Stimulated activated CD4-positive, alpha-beta T cell treated with anti-CD3 and anti-CD28 coated beads, TNF-alpha, amount 100 ng/mL, for 1 hour (primary cell): ENCODE results near the gene TPO.
"Not testable (repeated sequence)": the region's sequence is repeated elsewhere in the genome, so short reads cannot be mapped to it uniquely, and the experiment has no call there.

Experiments
- DNase-seq, 3 donors: peaks; one replicate each; pipeline ENCODE4 v3.0.0-alpha.2; 2020; ENCODE audit warnings: low read depth in 3 of 3, low spot score in 1 of 3

TPO gene

DNA sequence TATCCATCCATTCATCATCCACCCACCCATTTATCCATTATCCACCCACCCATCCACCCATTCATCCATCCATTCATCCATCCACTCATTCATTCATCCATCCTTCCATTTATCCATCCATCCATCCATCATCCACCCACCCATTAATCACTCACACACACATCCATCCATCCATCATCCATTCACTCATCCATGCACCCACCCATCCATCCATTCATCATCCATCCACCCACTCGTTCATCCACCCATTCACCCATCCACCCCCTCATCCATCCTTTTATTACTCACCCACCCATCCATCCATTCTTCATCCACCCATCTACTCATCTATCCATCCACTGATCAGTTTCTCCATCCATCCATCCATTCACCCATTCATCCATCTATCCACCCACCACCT lies 8.1 kb upstream of the TPO start:
- DNase-seq, result no peak

DNA sequence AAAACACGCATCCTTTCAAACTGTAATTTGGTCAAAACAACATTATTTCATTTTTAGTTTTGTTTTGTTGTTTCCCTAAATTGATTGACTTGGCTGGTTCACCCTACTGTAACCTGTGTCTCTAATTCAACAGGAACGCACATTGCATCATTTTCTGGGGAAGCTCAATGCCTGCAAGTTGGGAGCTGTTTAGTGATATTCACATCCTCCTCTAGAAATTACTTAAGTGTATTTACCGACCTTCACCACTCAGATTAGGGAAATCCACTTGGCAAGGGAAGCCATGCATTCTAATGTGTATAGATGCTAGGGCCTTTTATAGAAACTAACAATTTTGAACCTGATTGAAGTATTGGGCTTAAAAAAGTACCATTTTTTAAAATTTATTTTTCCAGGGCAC lies 7.3 kb upstream of the TPO start:
- no peak for DNase-seq

GRCh38 chr2:1406434-1406833 lies 6.8 kb upstream of the TPO start:
- no peak for DNase-seq

DNA sequence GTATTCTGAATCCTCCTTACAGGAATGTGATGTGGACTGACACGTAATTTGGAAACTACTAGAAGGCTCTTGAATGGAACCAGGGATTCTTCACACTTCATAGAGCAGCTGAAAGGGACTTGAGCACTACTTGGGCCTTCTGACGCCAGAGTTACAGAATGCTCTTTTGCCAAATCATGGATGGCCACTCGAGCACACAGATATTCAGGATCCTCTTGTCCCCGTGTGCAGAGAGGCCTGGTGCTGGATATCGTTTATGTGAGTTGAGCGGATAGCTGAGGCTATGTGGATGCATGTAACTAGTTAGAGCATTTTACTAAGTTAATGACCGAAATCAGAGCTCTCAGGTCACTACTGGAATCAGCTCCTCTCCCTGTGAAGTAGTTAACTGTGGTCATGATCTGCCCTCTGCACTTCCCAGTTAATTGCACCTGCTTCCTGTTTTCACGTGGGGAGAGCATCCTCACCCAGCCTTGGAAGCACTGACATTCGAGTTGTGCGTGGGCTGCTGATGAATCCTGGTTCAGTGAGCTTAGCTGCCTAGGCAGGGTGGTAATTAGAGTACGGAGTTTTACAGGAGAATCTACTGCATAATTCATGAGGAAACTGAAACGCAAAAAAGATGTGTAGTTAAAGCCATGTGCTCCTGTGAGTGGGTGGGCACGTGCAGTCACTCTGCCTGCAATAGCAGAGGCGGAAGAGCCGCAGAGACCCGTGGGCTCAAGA lies 5.2 kb upstream of the TPO start:
- no peak for DNase-seq

DNA sequence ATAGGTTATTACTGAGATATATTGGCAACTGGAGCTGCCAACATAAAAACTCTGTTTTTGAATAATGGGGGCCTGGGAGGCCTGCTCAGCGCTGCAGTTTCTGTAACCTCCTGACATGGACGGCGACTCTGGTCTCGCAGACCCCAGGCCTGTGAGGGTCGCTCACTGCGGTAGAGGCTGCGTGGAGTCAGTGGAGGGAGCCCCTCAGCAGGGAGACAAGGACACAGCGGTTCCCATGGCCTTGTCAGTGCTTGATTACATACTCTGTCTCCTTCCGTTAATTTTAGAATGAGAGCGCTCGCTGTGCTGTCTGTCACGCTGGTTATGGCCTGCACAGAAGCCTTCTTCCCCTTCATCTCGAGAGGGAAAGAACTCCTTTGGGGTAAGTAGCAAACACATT lies 858 bp downstream of the TPO start:
- DNase-seq, result no peak

DNA sequence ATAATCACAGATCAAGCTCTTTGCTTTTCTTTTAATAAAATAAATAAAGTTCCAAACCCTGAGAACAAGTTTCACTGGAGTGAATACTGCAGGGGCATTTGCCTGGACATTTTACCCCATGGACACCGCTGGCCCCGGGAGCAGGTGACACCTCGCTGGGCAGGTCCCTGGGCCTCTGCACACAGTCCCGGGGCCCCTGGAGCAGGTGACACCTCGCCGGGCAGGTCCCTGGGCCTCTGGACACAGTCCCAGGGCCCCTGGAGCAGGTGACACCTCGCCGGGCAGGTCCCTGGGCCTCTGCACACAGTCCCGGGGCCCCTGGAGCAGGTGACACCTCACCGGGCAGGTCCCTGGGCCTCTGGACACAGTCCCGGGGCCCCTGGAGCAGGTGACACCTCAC lies 1.6 kb downstream of the TPO start:
- DNase-seq, result not testable (repeated sequence)

GRCh38 chr2:1415501-1415900 lies 2.2 kb downstream of the TPO start:
- no peak for DNase-seq

GRCh38 chr2:1418566-1418965 lies 5.3 kb downstream of the TPO start:
- no peak for DNase-seq

GRCh38 chr2:1420746-1421480 lies 7.7 kb downstream of the TPO start:
- no peak for DNase-seq

GRCh38 chr2:1421731-1422130 lies 8.5 kb downstream of the TPO start:
- no peak for DNase-seq

DNA sequence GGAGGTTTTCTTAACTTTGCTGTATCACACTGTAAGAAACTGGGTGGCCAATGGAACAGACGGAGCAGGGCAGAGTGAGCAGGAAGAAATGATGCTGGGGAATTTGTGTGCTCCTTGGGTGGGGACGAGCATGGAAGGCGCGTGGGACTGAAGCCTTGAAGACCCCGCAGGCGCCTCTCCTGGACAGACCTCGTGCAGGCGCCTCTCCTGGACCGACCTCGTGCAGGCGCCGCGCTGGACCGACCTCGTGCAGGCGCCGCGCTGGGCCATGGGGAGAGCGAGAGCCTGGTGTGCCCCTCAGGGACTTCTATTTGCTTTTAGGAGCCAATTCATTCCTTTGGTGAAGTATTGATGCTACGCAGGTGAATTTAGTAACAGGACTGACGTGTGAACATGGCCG lies 8.9 kb downstream of the TPO start:
- DNase-seq, result no peak

DNA sequence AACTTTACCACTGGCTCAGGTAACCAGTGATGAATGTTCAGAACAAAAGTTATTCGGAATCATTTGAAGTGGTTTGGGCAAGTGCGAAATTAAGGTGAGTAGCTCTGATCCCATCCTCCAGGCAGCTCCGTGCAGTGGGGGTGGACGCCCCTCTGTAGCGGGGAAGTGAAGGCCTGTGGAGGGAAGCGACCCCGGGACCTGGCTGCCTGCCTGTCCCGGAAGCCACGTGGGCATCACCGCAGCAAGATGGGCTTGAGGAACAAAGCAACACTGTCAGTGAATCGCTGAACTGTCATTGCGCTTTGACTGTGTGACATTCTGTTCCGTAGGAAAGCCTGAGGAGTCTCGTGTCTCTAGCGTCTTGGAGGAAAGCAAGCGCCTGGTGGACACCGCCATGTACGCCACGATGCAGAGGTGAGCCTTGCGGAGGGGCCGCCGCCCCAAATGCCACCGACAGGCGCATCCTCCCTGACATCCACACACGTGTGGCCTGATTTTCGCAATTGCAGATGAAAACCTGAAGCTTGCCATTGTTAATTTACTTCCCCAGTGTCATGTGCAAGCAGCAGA lies 9.5 kb downstream of the TPO start:
- DNase-seq, result no peak

DNA sequence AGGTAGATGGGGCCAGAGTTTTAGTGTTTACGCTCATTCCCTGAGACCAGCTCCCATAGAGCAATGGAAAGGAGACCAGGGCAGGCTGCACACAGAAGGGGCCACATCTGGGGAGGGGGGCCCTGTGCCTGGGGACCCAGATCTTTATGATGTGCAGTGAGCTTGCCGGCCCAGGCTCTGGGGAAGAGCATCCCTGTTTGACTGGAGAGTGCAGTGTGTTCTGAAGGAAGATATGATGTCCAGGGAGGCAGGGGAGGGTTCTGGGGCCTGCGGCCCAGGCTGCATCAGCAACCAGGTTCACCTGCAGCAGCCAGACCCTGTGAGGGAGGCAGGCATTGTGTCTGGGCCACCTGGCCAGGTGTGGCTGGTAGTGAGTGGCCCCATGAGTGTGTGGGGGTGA lies 13.8 kb downstream of the TPO start:
- DNase-seq, result no peak

GRCh38 chr2:1429895-1430294 lies 16.6 kb downstream of the TPO start:
- DNase-seq, result no peak

DNA sequence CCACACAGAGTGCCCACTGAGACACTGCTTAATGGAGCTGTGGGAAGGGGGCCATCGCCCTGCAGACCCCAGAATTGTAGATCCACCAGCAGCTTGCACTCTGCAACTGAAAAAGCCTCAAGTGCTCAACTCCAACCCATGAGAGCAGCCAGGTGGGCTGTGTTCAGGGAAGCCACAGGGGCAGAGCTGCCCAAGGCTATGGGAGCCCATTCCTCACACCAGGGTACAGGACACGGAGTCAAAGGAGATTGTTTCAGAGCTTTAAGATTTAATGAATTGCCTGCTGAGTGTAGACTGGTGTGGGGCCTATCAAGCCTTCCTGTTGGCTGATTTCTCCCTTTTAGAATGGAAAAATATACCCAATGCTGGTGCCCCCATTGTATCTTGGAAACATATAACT lies 17.2 kb downstream of the TPO start:
- no peak for DNase-seq

- no peak for DNase-seq
Observed at GRCh38 chr2:1431886-1432400, 18.7 kb downstream of the TPO start.

- no peak for DNase-seq
Observed at GRCh38 chr2:1432726-1433125, 19.5 kb downstream of the TPO start.

- DNase-seq, result no peak
Observed at GRCh38 chr2:1436369-1436768, 23.1 kb downstream of the TPO start.

GRCh38 chr2:1437101-1437500 lies 23.8 kb downstream of the TPO start:
- DNase-seq, result no peak

DNA sequence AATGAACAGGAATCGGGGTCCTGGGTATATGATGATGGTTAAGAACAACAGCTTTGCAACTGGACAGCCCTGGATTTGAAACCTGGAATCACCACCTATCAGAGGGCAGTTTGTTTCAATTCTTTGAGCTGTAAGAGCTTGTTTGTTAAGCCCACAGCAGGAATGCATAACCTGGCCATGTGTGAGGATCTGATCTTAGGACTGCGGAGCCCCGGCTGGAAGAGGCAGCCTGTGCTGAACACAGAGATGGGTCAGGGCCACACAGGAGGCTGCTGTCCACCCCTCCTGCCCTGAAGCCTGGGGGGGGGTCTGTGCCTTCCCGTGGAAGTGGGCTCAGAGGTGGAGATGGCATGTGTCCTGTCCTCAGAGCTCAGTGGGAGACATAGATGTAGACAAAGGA lies 24.3 kb downstream of the TPO start:
- DNase-seq, result no peak

DNA sequence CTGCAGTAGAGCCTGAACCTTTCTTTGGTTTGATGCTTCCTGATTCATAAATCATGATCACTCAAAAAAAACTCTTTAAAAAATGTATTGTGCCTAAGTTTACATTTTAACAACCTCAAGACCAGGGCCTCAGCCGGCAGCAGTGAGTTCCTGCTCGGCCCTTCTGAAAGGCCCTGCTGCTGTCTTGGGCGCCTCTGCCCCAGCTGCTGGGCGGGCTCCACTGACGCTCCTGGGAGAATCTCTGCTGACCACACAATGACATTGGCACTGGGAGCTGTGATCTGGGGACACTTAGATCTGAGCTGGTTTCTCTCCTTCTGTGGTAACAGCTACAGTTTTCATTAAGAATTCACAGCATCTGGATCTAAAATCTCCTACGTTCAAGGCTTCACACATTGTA lies 25.7 kb downstream of the TPO start:
- DNase-seq, result no peak

GRCh38 chr2:1440581-1440980 lies 27.3 kb downstream of the TPO start:
- DNase-seq, result no peak
